Left lung (tissue), 10 donors: Measurements from ENCODE around the gene DHX40. TPM values are rescaled to one million over a fixed set of nuclear protein-coding genes. Genes with fewer than 3 reads are reported as not detected.

Source experiments
- ATAC-seq: fragments of 200-7000 bp; cut with Tn5 transposase; one replicate; pipeline ENCODE4 v1.9.1; 2020; ENCODE audit warnings: moderate library complexity
- DNase-seq, 4 donors: peaks; one replicate each; pipeline ENCODE4 v3.0.0-alpha.2; 2013 to 2020
- H3K27ac ChIP-seq, 2 donors: fragments of 200-600 bp; sonication (generic) in 1 of 2; one replicate each; pipeline versions ENCODE4 v1.5.0 to v1.8.0; 2020 to 2021
- H3K27me3 ChIP-seq, 2 donors: fragments of 200-600 bp; sonication (generic) in 1 of 2; one replicate each; pipeline versions ENCODE4 v1.5.0 to v1.8.0; 2020 to 2021
- H3K36me3 ChIP-seq, 2 donors: fragments of 200-600 bp; sonication (generic) in 1 of 2; one replicate each; pipeline versions ENCODE4 v1.5.0 to v1.8.0; 2020 to 2021
- H3K4me1 ChIP-seq, 2 donors: fragments of 200-600 bp; one replicate each; pipeline ENCODE4 v1.8.0; 2021
- H3K4me3 ChIP-seq, 2 donors: fragments of 200-600 bp; sonication (generic) in 1 of 2; one replicate each; pipeline versions ENCODE4 v1.5.0 to v1.8.0; 2020 to 2021; ENCODE audit warnings: mild to moderate bottlenecking in 1 of 2
- H3K9me3 ChIP-seq, 2 donors: fragments of 200-600 bp; sonication (generic) in 1 of 2; one replicate each; pipeline versions ENCODE4 v1.5.0 to v1.8.0; 2020 to 2021
- CTCF ChIP-seq, 2 donors: fragments of 200-600 bp; sonication (generic) in 1 of 2; IDR thresholded peaks; one replicate each; pipeline versions ENCODE4 v1.5.0 to v1.8.0; 2021; ENCODE audit warnings: antibody characterized with exemption in 2 of 2
- intact Hi-C, 2 donors: fragments of 100-400 bp; cut with DNase I; formaldehyde crosslinking; loops; one replicate each; pipeline versions ENCODE4 v1.11.2 to v1.14.2; 2022
- polyA plus RNA-seq, 6 donors: library from polyadenylated mRNA; unstranded; fragments of 120-200 nt; gene quantifications; one replicate each; pipeline ENCODE4 v1.2.1, GENCODE V29; 2013; ENCODE audit not compliant: insufficient read length in 6 of 6
- total RNA-seq, 2 donors: library from RNA; stranded (reverse); fragmentation: NEBNext Ultra II Directional; extraction: Animal tissue kit (Norgen Biotek cat#: 25700); gene quantifications; one replicate each; pipeline ENCODE4 v1.2.1, GENCODE V29; 2021
- donor health status: DM: no; HTN: yes; CAD: no.
- donor health status: DM: no; HTN: no; CAD: no.

Gene DHX40
- total and polyA plus RNA-seq, 8 donors = 23.9 to 96.7 (median 74.8) TPM

- H3K27me3 ChIP-seq = no peaks in the 10 kb centered on the region
- ATAC-seq = peak; percentile 44
- no peak overlapping the region for H3K4me3 ChIP-seq
- intact Hi-C loops = no loop called here
- no peak overlapping the region for H3K27ac ChIP-seq
- no peak for TF ChIP-seq CTCF (IDR thresholded peaks at IDR 0.05)
- no peaks in the 10 kb centered on the region for H3K9me3 ChIP-seq
- H3K36me3 ChIP-seq = peaks cover 0 to 60% of the 10 kb centered on the region in 2 donors
- DNase-seq = no peak
- no peaks in the 10 kb centered on the region for H3K4me1 ChIP-seq
These were observed 42.5 kb downstream of the DHX40 start for GRCh38 chr17:59607817-59608403.

GRCh38 chr17:59611503-59611902 lies 46.1 kb downstream of the DHX40 start:
- ATAC-seq = no peak
- H3K4me3 ChIP-seq = no peak overlapping the region
- no peaks in the 10 kb centered on the region for H3K27me3 ChIP-seq
- no peak for TF ChIP-seq CTCF (IDR thresholded peaks at IDR 0.05)
- no peak overlapping the region for H3K27ac ChIP-seq
- H3K4me1 ChIP-seq = no peaks in the 10 kb centered on the region
- intact Hi-C loops = no loop called here
- DNase-seq = no peak
- H3K36me3 ChIP-seq = peaks cover 0 to 29% of the 10 kb centered on the region in 2 donors
- H3K9me3 ChIP-seq = no peaks in the 10 kb centered on the region

- H3K9me3 ChIP-seq = no peaks in the 10 kb centered on the region
- no peaks in the 10 kb centered on the region for H3K27me3 ChIP-seq
- no peak overlapping the region for H3K4me3 ChIP-seq
- intact Hi-C loops = no loop called here
- H3K27ac ChIP-seq = no peak overlapping the region
- DNase-seq (no peak), ATAC-seq (no peak)
- TF ChIP-seq CTCF (IDR thresholded peaks at IDR 0.05) = no peak
- peaks cover 3 to 18% of the 10 kb centered on the region in 2 donors for H3K4me1 ChIP-seq
- no peaks in the 10 kb centered on the region for H3K36me3 ChIP-seq
These were observed 51.0 kb downstream of the DHX40 start for GRCh38 chr17:59616253-59616920.

- Histone ChIP-seq H3K4me1 (peaks cover 8 to 27% of the 10 kb centered on the region in 2 donors), H3K27me3 (no peaks in the 10 kb centered on the region), H3K27ac (peak overlapping the region in 1 of 2 donors; percentile 99), H3K9me3 (no peaks in the 10 kb centered on the region), H3K36me3 (no peaks in the 10 kb centered on the region), H3K4me3 (no peak overlapping the region)
- no peak for TF ChIP-seq CTCF (IDR thresholded peaks at IDR 0.05)
- DNase-seq = no peak
- intact Hi-C loops = no loop called here
- no peak for ATAC-seq
These were observed 51.8 kb downstream of the DHX40 start for GRCh38 chr17:59617156-59617732.

- ATAC-seq (no peak), DNase-seq (no peak)
- intact Hi-C loops = no loop called here
- H3K27me3 ChIP-seq = no peaks in the 10 kb centered on the region
- H3K9me3 ChIP-seq = no peaks in the 10 kb centered on the region
- peaks cover 25 to 44% of the 10 kb centered on the region in 2 donors for H3K4me1 ChIP-seq
- H3K4me3 ChIP-seq = peak overlapping the region; percentile 79 to 88
- peak overlapping the region; percentile 99 for H3K27ac ChIP-seq
- no peaks in the 10 kb centered on the region for H3K36me3 ChIP-seq
- no peak for TF ChIP-seq CTCF (IDR thresholded peaks at IDR 0.05)
These were observed 53.6 kb downstream of the DHX40 start for GRCh38 chr17:59619035-59619297.
